GM23338 (cell line): Measurements from ENCODE around the gene TANGO6. TPM values are rescaled to one million over a fixed set of nuclear protein-coding genes. Genes with fewer than 3 reads are reported as not detected.

Experiments
- ATAC-seq: fragments of 200-7000 bp; cut with Tn5 transposase; 3 replicates; pipeline ENCODE4 v1.9.1; 2020
- DNase-seq: peaks from one replicate; pipeline ENCODE4 v3.0.0-alpha.2; 2015; ENCODE audit warnings: low spot score
- H2AFZ ChIP-seq: fragments of 200-600 bp; sonication (generic); 2 replicates; pipeline ENCODE4 v1.8.0; 2016; ENCODE audit warnings: antibody characterized with exemption, mild to moderate bottlenecking, moderate library complexity
- H3F3A ChIP-seq: fragments of 200-600 bp; sonication (generic); replicated peaks from 2 replicates; pipeline ENCODE4 v1.8.0; 2017; ENCODE audit warnings: antibody characterized with exemption, mixed run types, low read depth
- H3K27ac ChIP-seq: fragments of 200-600 bp; sonication (generic); 2 replicates; pipeline ENCODE4 v1.6.1; 2016; ENCODE audit warnings: low read depth
- H3K27me3 ChIP-seq: fragments of 200-600 bp; sonication (generic); 2 replicates; pipeline ENCODE4 v1.8.0; 2016; ENCODE audit warnings: mild to moderate bottlenecking, mixed run types, moderate library complexity; ENCODE audit not compliant: insufficient read depth
- H3K36me3 ChIP-seq: fragments of 200-600 bp; sonication (generic); 2 replicates; pipeline ENCODE4 v1.8.0; 2016; ENCODE audit warnings: mild to moderate bottlenecking; ENCODE audit not compliant: insufficient read depth
- H3K4me1 ChIP-seq: fragments of 200-600 bp; sonication (generic); 2 replicates; pipeline ENCODE4 v1.8.0; 2016; ENCODE audit warnings: mild to moderate bottlenecking, moderate library complexity; ENCODE audit not compliant: insufficient read depth
- H3K4me2 ChIP-seq: fragments of 200-600 bp; sonication (generic); 2 replicates; pipeline ENCODE4 v1.7.1; 2017; ENCODE audit warnings: mixed run types
- H3K4me3 ChIP-seq: fragments of 200-600 bp; sonication (generic); 2 replicates; pipeline ENCODE4 v1.6.1; 2016; ENCODE audit warnings: mixed run types
- H3K79me2 ChIP-seq: fragments of 200-600 bp; sonication (generic); replicated peaks from 2 replicates; pipeline ENCODE4 v1.8.0; 2017; ENCODE audit warnings: mild to moderate bottlenecking; ENCODE audit not compliant: insufficient read depth
- H3K9me2 ChIP-seq: fragments of 200-600 bp; sonication (generic); 2 replicates; pipeline ENCODE4 v1.8.0; 2017; ENCODE audit not compliant: insufficient read depth
- H4K20me1 ChIP-seq: fragments of 200-600 bp; sonication (generic); replicated peaks from 2 replicates; pipeline ENCODE4 v1.8.0; 2017; ENCODE audit warnings: mild to moderate bottlenecking; ENCODE audit not compliant: insufficient read depth
- H3K27ac Mint-ChIP-seq: 2 replicates; pipeline ENCODE4 v1.8.0; 2020; ENCODE audit warnings: inconsistent platforms, mild to moderate bottlenecking, moderate library complexity, mixed read lengths
- H3K27me3 Mint-ChIP-seq: 3 replicates; pipeline ENCODE4 v1.8.0; 2022; ENCODE audit warnings: low read depth, mild to moderate bottlenecking, moderate library complexity, mixed read lengths, inconsistent platforms; ENCODE audit not compliant: insufficient read depth, poor library complexity
- H3K36me3 Mint-ChIP-seq: 3 replicates; pipeline ENCODE4 v1.8.0; 2021; ENCODE audit warnings: low read depth, mild to moderate bottlenecking, inconsistent platforms, moderate library complexity, mixed read lengths
- H3K4me1 Mint-ChIP-seq: 3 replicates; pipeline ENCODE4 v1.8.0; 2020; ENCODE audit warnings: mild to moderate bottlenecking, inconsistent platforms, mixed read lengths
- H3K4me3 Mint-ChIP-seq: 3 replicates; pipeline ENCODE4 v1.8.0; 2021; ENCODE audit warnings: moderate library complexity, mild to moderate bottlenecking, inconsistent platforms, mixed read lengths
- H3K9me3 Mint-ChIP-seq: 3 replicates; pipeline ENCODE4 v1.8.0; 2020; ENCODE audit warnings: moderate library complexity, mild to moderate bottlenecking, inconsistent platforms, mixed read lengths
- CREB1 ChIP-seq: fragments of 250-450 bp; sonication (Bioruptor Pico); IDR thresholded peaks from 2 replicates; pipeline ENCODE4 v1.5.0; 2020; ENCODE audit warnings: low read depth, mild to moderate bottlenecking, moderate library complexity
- CTCF ChIP-seq, 2 experiments: fragments of 200-600 bp in 1 of 2; sonication (generic) in 1 of 2; conservative IDR thresholded peaks; 2 replicates each; pipeline versions ENCODE4 v1.5.1 to v1.6.1; 2016 to 2017; ENCODE audit warnings: antibody characterized with exemption in 2 of 2, low read depth in 2 of 2, mild to moderate bottlenecking in 2 of 2, moderate library complexity in 1 of 2
- ETS1 ChIP-seq: IDR thresholded peaks from 2 replicates; pipeline ENCODE4 v1.6.1; 2016; ENCODE audit warnings: antibody characterized with exemption
- EZH2 ChIP-seq: fragments of 200-600 bp; sonication (generic); IDR thresholded peaks from one replicate; pipeline ENCODE4 v1.8.0; 2017; ENCODE audit warnings: antibody characterized with exemption, mild to moderate bottlenecking, low read depth; ENCODE audit not compliant: unreplicated experiment
- EZH2phosphoT487 ChIP-seq: fragments of 200-600 bp; sonication (generic); IDR thresholded peaks from one replicate; pipeline ENCODE4 v1.8.1; 2018; ENCODE audit warnings: antibody characterized with exemption; ENCODE audit not compliant: unreplicated experiment
- JUNB ChIP-seq: IDR thresholded peaks from one replicate; pipeline ENCODE4 v1.6.1; 2016; ENCODE audit warnings: antibody characterized with exemption; ENCODE audit not compliant: unreplicated experiment
- NANOG ChIP-seq: IDR thresholded peaks from 2 replicates; pipeline ENCODE4 v1.6.1; 2016; ENCODE audit warnings: antibody characterized with exemption, borderline replicate concordance
- POLR2AphosphoS5 ChIP-seq: IDR thresholded peaks from 2 replicates; pipeline ENCODE4 v1.6.1; 2016; ENCODE audit warnings: antibody characterized with exemption, low read depth
- REST ChIP-seq: IDR thresholded peaks from one replicate; pipeline ENCODE4 v1.6.1; 2018; ENCODE audit warnings: antibody characterized with exemption; ENCODE audit not compliant: unreplicated experiment
- STAT1 ChIP-seq: IDR thresholded peaks from one replicate; pipeline ENCODE4 v1.6.1; 2016; ENCODE audit warnings: antibody characterized with exemption; ENCODE audit not compliant: unreplicated experiment
- ZNF114 ChIP-seq: fragments of 250-450 bp; sonication (Bioruptor Pico); IDR thresholded peaks from 2 replicates; pipeline ENCODE4 v1.5.0; 2020; ENCODE audit warnings: mild to moderate bottlenecking, moderate library complexity
- ZNF331 ChIP-seq: fragments of 250-450 bp; sonication (Bioruptor Pico); IDR thresholded peaks from 2 replicates; pipeline ENCODE4 v1.5.0; 2020; ENCODE audit warnings: low read depth, mild to moderate bottlenecking, moderate library complexity
- ZNF462 ChIP-seq: fragments of 250-450 bp; sonication (Bioruptor Pico); IDR thresholded peaks from 2 replicates; pipeline ENCODE4 v1.5.0; 2020; ENCODE audit warnings: mild to moderate bottlenecking, moderate library complexity
- polyA plus RNA-seq: library from polyadenylated mRNA; unstranded; fragments of >200 nt; fragmentation: Nextera tagmentation; extraction: Ambion mirVana; gene quantifications from 2 replicates; pipeline ENCODE4 v1.2.1, GENCODE V29; 2016
- total RNA-seq: library from RNA; depleted of rRNA; stranded (reverse); fragments of >200 nt; shearing (Covaris generic); gene quantifications from 2 replicates; pipeline ENCODE4 v1.2.3, GENCODE V29; 2014

TANGO6 gene
- total and polyA plus RNA-seq, 2 experiments from 2014 or later, result 7.2 to 23.2 TPM

- no peak for TF ChIP-seq ZNF114 (CRISPR knock-in tag)
- no peak for TF ChIP-seq REST
- no peak for TF ChIP-seq ZNF331 (CRISPR knock-in tag)
- no peak for TF ChIP-seq EZH2
- no peak for TF ChIP-seq EZH2phosphoT487
- TF ChIP-seq NANOG, result no peak
- TF ChIP-seq POLR2AphosphoS5, result no peak
- no peak for TF ChIP-seq JUNB
- no peak for TF ChIP-seq CTCF (conservative IDR thresholded peaks at IDR 0.05; ENCODE audit: low read depth in 2 of 2)
- no peak for TF ChIP-seq CREB1 (CRISPR knock-in tag)
- TF ChIP-seq ZNF462 (CRISPR knock-in tag), result no peak
- no peak for TF ChIP-seq STAT1
- no peak for TF ChIP-seq ETS1
Measured at GRCh38 chr16:68826652-68827051, 16.7 kb upstream of the TANGO6 start.

More at GRCh38 chr16:68826652-68827051, 16.7 kb upstream of the TANGO6 start:
- H3K4me1 ChIP-seq, result no peaks in the 10 kb centered on the region
- ATAC-seq (no peak), DNase-seq (no peak)
- H3K36me3 ChIP-seq, result peaks cover 53% of the 10 kb centered on the region
- no peak overlapping the region for H3K4me2 ChIP-seq
- H3K79me2 ChIP-seq, result no peaks in the 10 kb centered on the region
- no peak overlapping the region for H2AFZ ChIP-seq
- no peak overlapping the region for H3K4me3 Mint-ChIP-seq
- no peaks in the 10 kb centered on the region; the same call in 2 of the 3 replicates for H3K9me3 Mint-ChIP-seq
- H3K4me1 Mint-ChIP-seq, result peaks cover 6% of the 10 kb centered on the region; the same call in 2 of the 3 replicates
- no peaks in the 10 kb centered on the region for H3K27me3 ChIP-seq
- H3K36me3 Mint-ChIP-seq, result peaks cover 80% of the 10 kb centered on the region
- H3K27ac ChIP-seq, result no peak overlapping the region
- 0 out of 2 replicates have a peak, but pooled peaks cover 4% of the 10 kb centered on the region for H3F3A ChIP-seq
- H3K27ac Mint-ChIP-seq, result no peak overlapping the region
- H4K20me1 ChIP-seq, result 0 out of 2 replicates have a peak, but pooled peaks cover 8% of the 10 kb centered on the region
- no peaks in the 10 kb centered on the region for H3K9me2 ChIP-seq
- H3K27me3 Mint-ChIP-seq, result peaks cover 10% of the 10 kb centered on the region
- H3K4me3 ChIP-seq, result no peak overlapping the region
